ENCODE data around the gene INCENP.

DNA sequence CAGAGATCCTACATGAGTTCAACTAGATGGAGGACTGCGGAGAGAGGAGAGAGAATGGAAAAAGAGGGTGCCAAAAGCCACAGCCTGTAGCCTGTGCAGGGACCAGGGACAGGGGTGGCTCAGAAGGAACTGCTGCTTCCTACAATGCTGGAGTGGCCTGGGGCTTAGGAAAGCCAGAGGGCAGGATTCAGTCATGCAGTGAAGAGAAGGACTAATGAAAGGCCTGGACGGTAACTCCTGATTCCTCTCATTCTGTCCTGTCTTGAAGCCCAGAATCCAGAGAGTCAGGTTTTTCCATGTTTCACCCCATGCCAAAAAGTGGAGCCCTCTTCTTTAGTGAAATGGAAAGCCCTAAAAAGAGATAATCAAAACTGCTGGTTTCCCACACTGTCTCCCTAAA, 48.4 kb upstream of the INCENP start:
- TF ChIP-seq, protein P1, sequence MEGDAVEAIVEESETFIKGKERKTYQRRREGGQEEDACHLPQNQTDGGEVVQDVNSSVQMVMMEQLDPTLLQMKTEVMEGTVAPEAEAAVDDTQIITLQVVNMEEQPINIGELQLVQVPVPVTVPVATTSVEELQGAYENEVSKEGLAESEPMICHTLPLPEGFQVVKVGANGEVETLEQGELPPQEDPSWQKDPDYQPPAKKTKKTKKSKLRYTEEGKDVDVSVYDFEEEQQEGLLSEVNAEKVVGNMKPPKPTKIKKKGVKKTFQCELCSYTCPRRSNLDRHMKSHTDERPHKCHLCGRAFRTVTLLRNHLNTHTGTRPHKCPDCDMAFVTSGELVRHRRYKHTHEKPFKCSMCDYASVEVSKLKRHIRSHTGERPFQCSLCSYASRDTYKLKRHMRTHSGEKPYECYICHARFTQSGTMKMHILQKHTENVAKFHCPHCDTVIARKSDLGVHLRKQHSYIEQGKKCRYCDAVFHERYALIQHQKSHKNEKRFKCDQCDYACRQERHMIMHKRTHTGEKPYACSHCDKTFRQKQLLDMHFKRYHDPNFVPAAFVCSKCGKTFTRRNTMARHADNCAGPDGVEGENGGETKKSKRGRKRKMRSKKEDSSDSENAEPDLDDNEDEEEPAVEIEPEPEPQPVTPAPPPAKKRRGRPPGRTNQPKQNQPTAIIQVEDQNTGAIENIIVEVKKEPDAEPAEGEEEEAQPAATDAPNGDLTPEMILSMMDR (IDR thresholded peaks at IDR 0.05) = no peak
- TF ChIP-seq POLR2A (IDR thresholded peaks at IDR 0.05) = no peak

Data from Peyer's patch (tissue), 4 donors.